Lower lobe of right lung (tissue), 2 donors: ENCODE results near the gene GPR27. TPM values are rescaled to one million over a fixed set of nuclear protein-coding genes. Genes with fewer than 3 reads are reported as not detected.
A peak's percentile ranks its signal among the peaks of the same experiment; 100 is the strongest.

Source experiments
- ATAC-seq, 2 donors: fragments of 200-7000 bp; cut with Tn5 transposase; one replicate each; pipeline ENCODE4 v1.9.1; 2020 to 2022; ENCODE audit warnings: mild to moderate bottlenecking in 2 of 2, moderate library complexity in 2 of 2
- DNase-seq: peaks from one replicate; pipeline ENCODE4 v3.0.0-alpha.2; 2020
- H3K27ac ChIP-seq: fragments of 200-600 bp; one replicate; pipeline ENCODE4 v1.8.0; 2022
- H3K27me3 ChIP-seq: fragments of 200-600 bp; one replicate; pipeline ENCODE4 v1.8.0; 2022; ENCODE audit warnings: low read depth
- H3K36me3 ChIP-seq: fragments of 200-600 bp; one replicate; pipeline ENCODE4 v1.8.0; 2022; ENCODE audit warnings: mild to moderate bottlenecking
- H3K4me1 ChIP-seq: fragments of 200-600 bp; one replicate; pipeline ENCODE4 v1.8.0; 2022
- H3K4me3 ChIP-seq: fragments of 200-600 bp; one replicate; pipeline ENCODE4 v1.8.0; 2022; ENCODE audit warnings: mild to moderate bottlenecking
- H3K9me3 ChIP-seq: fragments of 200-600 bp; one replicate; pipeline ENCODE4 v1.8.0; 2022
- intact Hi-C: fragments of 100-400 bp; cut with DNase I; formaldehyde crosslinking; loops from one replicate; pipeline ENCODE4 v1.11.0; 2022
- total RNA-seq: library from RNA; stranded (reverse); fragmentation: NEBNext Ultra II Directional; extraction: Animal tissue kit (Norgen Biotek cat#: 25700); gene quantifications from one replicate; pipeline ENCODE4 v1.2.1, GENCODE V29; 2021
- TF ChIP-seq, protein P1 (sequence below): fragments of 200-600 bp; IDR thresholded peaks from one replicate; pipeline ENCODE4 v1.8.0; 2022; ENCODE audit warnings: antibody characterized with exemption, mild to moderate bottlenecking
- donor health status: DM: no; HTN: yes; CAD: no; lungs with severe emphysema.

Gene GPR27
- total RNA-seq, 1 donor from 2014 or later = 2.6 TPM

DNA sequence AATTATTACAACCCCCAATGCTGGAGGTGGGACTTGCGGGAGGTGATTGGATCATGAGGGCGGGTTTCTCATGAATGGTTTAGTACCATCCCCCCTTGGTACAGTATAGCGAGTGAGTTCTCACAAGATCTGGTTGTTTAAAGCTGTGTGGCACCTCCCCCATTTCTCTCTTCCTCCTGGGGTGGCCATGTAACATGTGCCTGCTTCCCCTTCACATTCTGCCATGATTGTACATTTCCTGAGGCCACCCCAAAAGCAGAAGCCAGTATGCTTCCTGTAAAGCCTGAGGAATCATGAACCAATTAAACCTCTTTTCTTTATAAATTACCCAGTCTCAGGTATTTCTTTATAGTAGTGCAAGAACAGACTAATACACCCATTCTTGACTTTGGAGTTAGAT is 51.5 kb downstream of the GPR27 start:
- Histone ChIP-seq H3K9me3 (no peaks in the 10 kb centered on the region), H3K4me1 (no peaks in the 10 kb centered on the region), H3K36me3 (no peaks in the 10 kb centered on the region), H3K27me3 (peaks cover 21% of the 10 kb centered on the region), H3K27ac (no peak overlapping the region), H3K4me3 (no peak overlapping the region)
- no peak for DNase-seq
- intact Hi-C loops = no loop called here
- ATAC-seq = peak in 1 of 2 donors; percentile 69
- TF ChIP-seq, protein P1, sequence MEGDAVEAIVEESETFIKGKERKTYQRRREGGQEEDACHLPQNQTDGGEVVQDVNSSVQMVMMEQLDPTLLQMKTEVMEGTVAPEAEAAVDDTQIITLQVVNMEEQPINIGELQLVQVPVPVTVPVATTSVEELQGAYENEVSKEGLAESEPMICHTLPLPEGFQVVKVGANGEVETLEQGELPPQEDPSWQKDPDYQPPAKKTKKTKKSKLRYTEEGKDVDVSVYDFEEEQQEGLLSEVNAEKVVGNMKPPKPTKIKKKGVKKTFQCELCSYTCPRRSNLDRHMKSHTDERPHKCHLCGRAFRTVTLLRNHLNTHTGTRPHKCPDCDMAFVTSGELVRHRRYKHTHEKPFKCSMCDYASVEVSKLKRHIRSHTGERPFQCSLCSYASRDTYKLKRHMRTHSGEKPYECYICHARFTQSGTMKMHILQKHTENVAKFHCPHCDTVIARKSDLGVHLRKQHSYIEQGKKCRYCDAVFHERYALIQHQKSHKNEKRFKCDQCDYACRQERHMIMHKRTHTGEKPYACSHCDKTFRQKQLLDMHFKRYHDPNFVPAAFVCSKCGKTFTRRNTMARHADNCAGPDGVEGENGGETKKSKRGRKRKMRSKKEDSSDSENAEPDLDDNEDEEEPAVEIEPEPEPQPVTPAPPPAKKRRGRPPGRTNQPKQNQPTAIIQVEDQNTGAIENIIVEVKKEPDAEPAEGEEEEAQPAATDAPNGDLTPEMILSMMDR = no peak

DNA sequence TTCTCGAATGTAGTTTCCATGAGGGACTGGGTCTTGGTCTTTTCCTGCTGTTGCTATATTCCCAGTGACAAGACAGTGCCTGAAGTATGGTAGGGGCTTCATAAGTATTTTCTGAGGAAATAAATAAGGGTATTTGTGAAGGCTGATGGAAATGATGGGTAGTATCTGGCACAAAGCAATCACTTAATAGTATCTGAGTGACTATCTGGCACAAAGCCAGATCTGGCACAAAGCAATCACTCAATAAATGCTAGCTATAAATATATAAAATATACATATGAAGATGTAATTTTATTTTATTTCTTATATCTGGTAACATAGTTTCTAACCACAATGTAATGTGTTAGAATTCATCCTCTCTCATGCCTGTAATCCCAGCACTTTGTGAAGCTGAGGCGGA is 52.0 kb downstream of the GPR27 start:
- ATAC-seq (no peak), DNase-seq (no peak)
- H3K4me3 ChIP-seq = no peak overlapping the region
- H3K27me3 ChIP-seq = peaks cover 20% of the 10 kb centered on the region
- intact Hi-C loops = no loop called here
- TF ChIP-seq, protein P1 = no peak
- H3K4me1 ChIP-seq = no peaks in the 10 kb centered on the region
- no peak overlapping the region for H3K27ac ChIP-seq
- no peaks in the 10 kb centered on the region for H3K36me3 ChIP-seq
- no peaks in the 10 kb centered on the region for H3K9me3 ChIP-seq

Other genes starting within 250 kb of the GPR27 start
- 138 TPM for gene FOXP1, start 170.1 kb upstream of the GPR27 start, total RNA-seq
- gene EIF4E3, start 28.5 kb upstream of the GPR27 start, total RNA-seq = 29.0 TPM
- 7.4 TPM for gene PROK2, start 31.3 kb downstream of the GPR27 start, total RNA-seq